ENCODE measurements around the gene PLEKHS1.

GRCh38 chr10:113808168-113808567 lies 56.7 kb downstream of the PLEKHS1 start:
- TF ChIP-seq, protein P1, sequence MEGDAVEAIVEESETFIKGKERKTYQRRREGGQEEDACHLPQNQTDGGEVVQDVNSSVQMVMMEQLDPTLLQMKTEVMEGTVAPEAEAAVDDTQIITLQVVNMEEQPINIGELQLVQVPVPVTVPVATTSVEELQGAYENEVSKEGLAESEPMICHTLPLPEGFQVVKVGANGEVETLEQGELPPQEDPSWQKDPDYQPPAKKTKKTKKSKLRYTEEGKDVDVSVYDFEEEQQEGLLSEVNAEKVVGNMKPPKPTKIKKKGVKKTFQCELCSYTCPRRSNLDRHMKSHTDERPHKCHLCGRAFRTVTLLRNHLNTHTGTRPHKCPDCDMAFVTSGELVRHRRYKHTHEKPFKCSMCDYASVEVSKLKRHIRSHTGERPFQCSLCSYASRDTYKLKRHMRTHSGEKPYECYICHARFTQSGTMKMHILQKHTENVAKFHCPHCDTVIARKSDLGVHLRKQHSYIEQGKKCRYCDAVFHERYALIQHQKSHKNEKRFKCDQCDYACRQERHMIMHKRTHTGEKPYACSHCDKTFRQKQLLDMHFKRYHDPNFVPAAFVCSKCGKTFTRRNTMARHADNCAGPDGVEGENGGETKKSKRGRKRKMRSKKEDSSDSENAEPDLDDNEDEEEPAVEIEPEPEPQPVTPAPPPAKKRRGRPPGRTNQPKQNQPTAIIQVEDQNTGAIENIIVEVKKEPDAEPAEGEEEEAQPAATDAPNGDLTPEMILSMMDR (IDR thresholded peaks at IDR 0.05) = no peak
- TF ChIP-seq EP300 (IDR thresholded peaks at IDR 0.05) = no peak
- no peak for TF ChIP-seq POLR2AphosphoS5 (IDR thresholded peaks at IDR 0.05)
- no peak for TF ChIP-seq POLR2A (IDR thresholded peaks at IDR 0.05)
